Adrenal gland (tissue), 5 donors: ENCODE results near the gene HOXD1.

Experiments
- CTCF ChIP-seq, 6 experiments: fragments of 450-650 bp in 4 of 6; fragments of 200-600 bp in 2 of 6; sonication (generic) in 1 of 6; IDR thresholded peaks; 1 replicate in 5 of 6; 2 replicates in 1 of 6; pipeline versions ENCODE4 v1.5.1 to v1.8.0; 2016 to 2021; ENCODE audit warnings: antibody characterized with exemption in 6 of 6, mild to moderate bottlenecking in 2 of 6, moderate library complexity in 1 of 6
- POLR2A ChIP-seq, 2 donors: fragments of 450-650 bp; IDR thresholded peaks; one replicate each; pipeline ENCODE4 v1.6.1; 2017; ENCODE audit warnings: antibody characterized with exemption in 2 of 2, mild to moderate bottlenecking in 2 of 2, moderate library complexity in 1 of 2
- donor health status: DM: no; HTN: no; CAD: no.

- TF ChIP-seq CTCF (IDR thresholded peaks at IDR 0.05) = no peak
- no peak for TF ChIP-seq POLR2A (IDR thresholded peaks at IDR 0.05)
These were observed 559 bp downstream of the HOXD1 start for GRCh38 chr2:176188774-176189680.
